HG02623 (cell line): ENCODE data around the gene SHCBP1L.
"Not testable (repeated sequence)": the region's sequence is repeated elsewhere in the genome, so short reads cannot be mapped to it uniquely, and the experiment has no call there.

Experiments
- ATAC-seq: cut with Tn5 transposase; IDR thresholded peaks from one replicate; pipeline ENCODE4 v1.9.1; 2021; ENCODE audit warnings: moderate library complexity; ENCODE audit not compliant: unreplicated experiment

SHCBP1L gene

GRCh38 chr1:182965861-182966260 is 12.9 kb upstream of the SHCBP1L start:
- ATAC-seq, result no peak

- no peak for ATAC-seq
These were observed 12.1 kb upstream of the SHCBP1L start for GRCh38 chr1:182965096-182965495.

DNA sequence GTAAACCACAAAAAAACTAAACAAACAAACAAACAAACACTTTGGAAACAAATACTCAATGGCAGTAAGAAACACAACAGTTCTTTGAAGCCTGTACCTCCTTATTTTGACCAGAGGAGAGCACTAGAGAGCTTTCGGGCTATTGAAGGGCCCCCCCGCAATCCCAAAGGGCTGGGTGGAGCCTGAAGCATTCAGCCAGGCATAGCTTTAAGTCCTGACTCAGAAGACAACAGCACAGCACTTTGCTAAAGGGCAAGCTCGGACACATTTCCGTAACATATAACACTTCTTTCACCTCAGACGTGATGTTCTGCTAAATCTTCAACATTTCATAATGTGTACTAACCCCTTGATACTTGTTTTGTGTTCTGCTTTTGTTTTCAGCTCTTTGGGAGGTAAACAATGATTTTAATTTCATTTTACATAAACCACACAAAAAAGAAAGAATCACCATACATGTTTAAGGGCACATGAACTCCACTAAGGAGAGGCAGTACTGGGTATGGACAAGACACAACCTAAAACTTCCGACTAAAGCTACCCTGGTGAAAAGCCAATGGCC is 9.7 kb upstream of the SHCBP1L start:
- peak; percentile 90 for ATAC-seq

DNA sequence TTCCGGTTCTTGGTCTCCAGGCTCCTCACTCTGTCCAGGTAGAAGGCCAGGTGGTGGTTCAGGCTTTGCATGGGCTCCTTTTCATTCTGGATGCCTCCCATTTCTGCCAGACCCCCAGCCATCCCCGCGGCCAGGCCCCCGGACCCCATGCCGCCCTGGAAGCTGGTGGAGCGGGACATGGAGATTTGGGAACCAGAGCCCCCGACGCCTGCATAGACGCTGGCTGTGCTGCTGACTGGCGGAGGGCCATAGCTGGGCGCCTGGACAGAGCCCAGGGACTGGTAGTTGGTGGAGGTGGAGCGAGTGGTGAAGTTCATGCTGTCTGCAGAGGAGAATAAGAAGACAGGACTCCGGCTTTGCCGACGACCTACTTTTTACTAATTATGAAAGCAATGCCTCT is 7.1 kb upstream of the SHCBP1L start:
- no peak for ATAC-seq

DNA sequence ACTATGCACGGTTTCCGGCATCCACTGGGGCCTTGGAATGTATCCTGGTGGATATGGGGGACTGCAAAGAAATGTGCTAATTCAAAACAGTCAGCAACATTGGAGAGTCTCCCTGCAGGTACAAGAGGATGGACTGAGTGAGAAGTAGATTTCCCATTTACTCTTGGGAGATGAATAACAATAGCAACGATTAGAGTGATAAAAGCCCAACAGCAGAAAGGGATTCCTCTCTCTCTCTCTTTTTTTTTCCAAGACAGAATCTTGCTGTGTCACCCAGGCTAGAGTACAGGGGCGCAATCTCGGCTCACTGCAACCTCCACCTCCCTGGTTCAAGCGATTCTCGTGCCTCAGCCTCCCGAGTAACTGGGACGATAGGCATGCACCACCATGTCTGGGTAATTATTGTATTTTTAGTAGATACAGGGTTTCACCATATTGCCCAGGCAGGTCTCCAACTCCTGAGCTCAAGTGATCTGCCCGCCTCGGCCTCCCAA is 5.0 kb upstream of the SHCBP1L start:
- no peak for ATAC-seq

GRCh38 chr1:182956708-182957365 is 3.9 kb upstream of the SHCBP1L start:
- ATAC-seq, result no peak

DNA sequence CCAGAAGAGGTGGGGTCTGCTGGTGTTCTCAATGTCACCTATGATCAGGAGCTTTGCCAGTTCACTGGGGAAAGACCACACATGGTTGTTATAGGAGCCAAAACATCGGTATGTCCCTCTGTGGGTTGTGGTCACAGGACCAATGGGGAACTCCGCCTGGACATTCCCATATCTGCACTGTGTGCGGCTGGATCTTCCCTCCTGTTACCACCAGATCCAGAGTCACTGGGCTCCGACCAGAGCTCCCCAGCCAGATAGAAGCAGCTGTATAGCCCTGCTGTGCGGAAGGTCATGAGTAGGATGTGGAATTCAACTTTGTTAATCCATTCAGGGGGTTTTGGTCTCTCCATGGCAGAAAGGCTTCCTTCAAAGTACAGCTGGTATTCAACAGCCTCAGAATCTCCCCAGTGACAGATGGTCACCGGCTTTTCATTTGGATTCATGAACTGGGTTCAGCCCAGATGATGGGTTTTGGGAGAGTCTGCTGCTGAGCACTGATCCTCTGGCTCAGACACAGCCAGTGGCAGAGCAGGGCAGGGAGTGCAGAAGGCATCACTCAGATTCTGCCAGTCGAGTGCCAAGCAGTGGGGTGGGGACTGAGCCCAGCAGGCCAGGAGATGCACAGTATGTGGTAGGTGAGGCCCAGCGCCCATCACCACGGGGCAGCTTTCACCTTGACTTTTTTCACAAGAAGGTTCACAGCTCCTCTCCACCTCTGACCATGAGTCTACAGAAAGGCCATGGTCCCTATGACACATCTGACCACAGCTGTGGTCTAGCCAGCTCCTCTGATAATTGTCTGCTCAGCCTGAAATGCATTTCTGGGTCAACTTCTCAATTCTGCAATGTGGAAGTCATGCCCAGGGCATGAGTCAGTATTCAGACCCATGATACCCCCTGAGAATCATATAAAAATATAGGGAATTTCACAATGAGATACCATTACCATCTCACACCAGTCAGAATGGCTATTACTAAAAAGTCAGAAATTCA is 2.9 kb upstream of the SHCBP1L start:
- no peak for ATAC-seq

GRCh38 chr1:182953826-182954225 is 860 bp upstream of the SHCBP1L start:
- no peak for ATAC-seq

DNA sequence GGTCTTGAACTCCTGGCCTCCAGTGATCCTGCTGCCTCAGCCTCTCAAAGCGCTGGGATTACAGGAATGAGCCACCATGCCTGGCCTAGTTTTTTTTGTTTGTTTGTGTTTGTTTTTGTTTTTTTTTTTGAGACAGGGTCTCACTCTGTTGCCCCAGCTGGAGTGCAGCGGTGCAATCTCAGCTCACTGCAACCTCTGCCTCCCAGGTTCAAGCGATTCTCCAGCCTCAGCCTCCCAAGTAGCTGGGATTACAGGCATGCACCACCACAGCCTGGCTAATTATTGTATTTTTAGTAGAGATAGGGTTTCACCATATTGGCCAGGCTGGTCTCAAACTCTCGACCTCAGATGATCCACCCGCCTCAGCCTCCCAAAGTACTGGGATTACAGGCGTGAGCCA is 9.6 kb downstream of the SHCBP1L start:
- ATAC-seq, result not testable (repeated sequence)

GRCh38 chr1:182942145-182942544 is 10.8 kb downstream of the SHCBP1L start:
- ATAC-seq, result not testable (repeated sequence)

- no peak for ATAC-seq
These were observed 13.6 kb downstream of the SHCBP1L start for GRCh38 chr1:182939413-182939812.

GRCh38 chr1:182935716-182936115 is 17.2 kb downstream of the SHCBP1L start:
- ATAC-seq, result no peak

DNA sequence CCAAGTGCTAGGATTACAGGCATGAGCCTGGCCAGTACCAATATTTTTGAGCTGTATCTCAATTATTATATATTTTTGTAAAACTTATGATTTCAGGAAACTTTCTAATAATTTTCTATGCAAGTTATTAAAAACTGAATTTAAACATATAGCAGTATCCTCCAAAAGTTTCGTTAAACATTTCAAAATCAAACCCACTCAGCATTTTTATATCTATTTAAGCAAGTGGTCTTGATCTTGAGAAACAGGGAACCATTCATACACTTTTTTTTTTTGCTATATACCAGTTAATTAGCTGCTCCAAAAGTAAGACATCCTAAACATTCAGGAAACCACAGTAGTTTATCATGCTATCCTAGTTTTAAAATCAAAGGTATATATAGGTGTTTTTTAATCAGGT is 22.0 kb downstream of the SHCBP1L start:
- ATAC-seq, result no peak

GRCh38 chr1:182927693-182928433 is 25.1 kb downstream of the SHCBP1L start:
- no peak for ATAC-seq

DNA sequence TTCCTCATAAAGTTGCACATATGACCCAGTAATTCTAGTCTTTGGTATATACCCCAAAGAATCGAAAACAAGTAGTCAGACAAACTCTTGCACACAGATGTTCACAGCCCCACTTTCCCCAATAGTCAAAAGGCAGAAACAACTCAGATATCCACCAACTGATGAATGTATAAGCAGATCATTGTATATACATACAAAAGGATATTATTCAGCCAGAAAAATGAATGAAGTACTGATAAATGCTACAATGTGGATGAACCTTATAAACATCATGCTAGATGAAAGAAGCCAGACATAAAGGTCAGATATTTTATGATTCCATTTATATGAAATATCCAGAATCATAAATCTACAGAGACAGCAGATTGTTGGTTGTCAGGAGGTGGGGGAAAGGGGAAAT is 27.3 kb downstream of the SHCBP1L start:
- no peak for ATAC-seq

- ATAC-seq, result no peak
These were observed 35.6 kb downstream of the SHCBP1L start for GRCh38 chr1:182917378-182917777.

DNA sequence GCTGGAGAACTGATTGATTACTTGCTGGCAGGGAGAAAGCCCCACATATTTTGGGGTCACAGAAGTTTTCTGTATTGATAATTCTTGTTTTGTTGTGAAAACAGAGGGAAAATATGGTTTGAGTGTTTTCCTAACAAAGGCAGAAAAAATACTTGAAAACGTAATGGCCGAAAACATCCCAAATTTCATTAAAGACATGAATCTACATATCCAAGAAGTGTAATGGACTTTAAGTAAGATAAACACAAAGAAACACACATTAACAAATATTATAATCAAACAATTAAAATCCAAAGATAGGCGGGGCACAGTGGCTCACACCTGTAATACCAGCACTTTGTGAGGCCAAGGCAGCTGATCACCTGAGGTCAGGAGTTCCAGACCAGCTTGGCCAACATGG is 39.6 kb downstream of the SHCBP1L start:
- ATAC-seq, result no peak

DNA sequence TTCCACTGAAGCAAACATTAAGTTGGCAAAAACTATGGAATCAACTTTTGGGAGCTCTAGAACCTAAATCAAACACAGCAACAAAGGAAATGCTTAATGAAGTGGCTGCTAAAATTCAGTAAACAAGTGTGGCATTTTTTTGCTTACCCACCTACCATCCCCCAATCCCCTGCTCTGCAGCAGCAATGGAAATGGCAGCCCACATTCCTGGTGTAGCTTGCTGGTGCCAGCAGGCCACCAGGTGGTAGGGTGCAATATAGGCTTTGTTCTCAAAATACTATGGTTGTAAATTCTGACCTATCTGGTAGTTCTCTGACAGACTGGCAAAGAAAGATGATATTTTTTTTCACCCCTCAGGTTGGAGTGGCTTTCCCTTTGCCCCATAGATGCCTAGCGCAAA is 42.8 kb downstream of the SHCBP1L start:
- no peak for ATAC-seq

- no peak for ATAC-seq
These were observed 43.4 kb downstream of the SHCBP1L start for GRCh38 chr1:182909578-182909977.

GRCh38 chr1:182905321-182905720 is 47.6 kb downstream of the SHCBP1L start:
- no peak for ATAC-seq

DNA sequence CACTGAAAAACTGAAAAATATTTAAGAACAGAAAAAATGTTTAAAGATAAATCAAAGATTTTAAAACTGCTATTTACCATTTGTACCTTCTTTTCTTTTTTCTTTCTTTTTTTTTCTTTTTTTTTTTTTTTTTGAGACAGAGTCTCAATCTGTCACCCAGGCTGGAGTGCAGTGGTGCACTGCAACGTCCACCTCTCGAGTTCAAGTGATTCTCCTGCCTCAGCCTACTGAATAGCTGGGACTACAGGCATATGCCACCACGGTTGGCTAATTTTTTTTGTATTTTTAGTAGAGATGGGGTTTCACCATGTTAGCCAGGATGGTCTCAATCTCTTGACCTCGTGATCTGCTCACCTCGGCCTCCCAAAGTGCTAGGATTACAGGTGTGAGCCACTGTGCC is 51.0 kb downstream of the SHCBP1L start:
- not testable (repeated sequence) for ATAC-seq
